LNCAP (cell line): ENCODE data around the gene DDI1.

Experiments used
- TF ChIP-seq, protein P1 (sequence below): fragments of 450-650 bp; IDR thresholded peaks from 2 replicates; pipeline ENCODE4 v1.5.1; 2017; ENCODE audit warnings: mild to moderate bottlenecking

DDI1 gene

DNA sequence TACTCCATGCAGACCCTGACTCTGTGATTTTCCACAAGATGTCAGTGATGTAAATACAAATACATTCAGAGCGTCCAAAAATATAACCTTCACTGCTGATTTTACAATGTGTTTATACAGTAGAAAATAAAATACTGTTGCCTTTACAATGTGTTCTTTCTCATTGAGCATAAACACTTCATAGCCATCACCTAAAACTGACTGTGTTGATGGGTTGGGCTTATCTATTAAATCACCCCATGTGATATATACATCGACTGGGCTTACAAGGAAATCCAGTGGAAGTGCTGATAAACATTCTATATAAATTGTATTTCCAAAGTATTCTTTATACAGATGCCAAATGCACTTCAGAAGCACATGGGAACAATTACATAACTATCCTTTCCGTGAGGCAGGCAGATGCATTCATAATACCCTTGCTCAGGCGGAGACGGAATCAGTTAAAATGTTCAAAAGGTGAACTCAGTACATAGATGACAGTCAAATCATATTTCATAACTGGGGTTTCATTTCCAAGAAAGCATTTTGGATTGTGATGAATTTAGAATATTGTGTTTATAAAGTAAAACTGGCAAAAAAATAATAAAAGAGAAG is 27.7 kb downstream of the DDI1 start:
- TF ChIP-seq, protein P1, sequence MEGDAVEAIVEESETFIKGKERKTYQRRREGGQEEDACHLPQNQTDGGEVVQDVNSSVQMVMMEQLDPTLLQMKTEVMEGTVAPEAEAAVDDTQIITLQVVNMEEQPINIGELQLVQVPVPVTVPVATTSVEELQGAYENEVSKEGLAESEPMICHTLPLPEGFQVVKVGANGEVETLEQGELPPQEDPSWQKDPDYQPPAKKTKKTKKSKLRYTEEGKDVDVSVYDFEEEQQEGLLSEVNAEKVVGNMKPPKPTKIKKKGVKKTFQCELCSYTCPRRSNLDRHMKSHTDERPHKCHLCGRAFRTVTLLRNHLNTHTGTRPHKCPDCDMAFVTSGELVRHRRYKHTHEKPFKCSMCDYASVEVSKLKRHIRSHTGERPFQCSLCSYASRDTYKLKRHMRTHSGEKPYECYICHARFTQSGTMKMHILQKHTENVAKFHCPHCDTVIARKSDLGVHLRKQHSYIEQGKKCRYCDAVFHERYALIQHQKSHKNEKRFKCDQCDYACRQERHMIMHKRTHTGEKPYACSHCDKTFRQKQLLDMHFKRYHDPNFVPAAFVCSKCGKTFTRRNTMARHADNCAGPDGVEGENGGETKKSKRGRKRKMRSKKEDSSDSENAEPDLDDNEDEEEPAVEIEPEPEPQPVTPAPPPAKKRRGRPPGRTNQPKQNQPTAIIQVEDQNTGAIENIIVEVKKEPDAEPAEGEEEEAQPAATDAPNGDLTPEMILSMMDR = no peak

DNA sequence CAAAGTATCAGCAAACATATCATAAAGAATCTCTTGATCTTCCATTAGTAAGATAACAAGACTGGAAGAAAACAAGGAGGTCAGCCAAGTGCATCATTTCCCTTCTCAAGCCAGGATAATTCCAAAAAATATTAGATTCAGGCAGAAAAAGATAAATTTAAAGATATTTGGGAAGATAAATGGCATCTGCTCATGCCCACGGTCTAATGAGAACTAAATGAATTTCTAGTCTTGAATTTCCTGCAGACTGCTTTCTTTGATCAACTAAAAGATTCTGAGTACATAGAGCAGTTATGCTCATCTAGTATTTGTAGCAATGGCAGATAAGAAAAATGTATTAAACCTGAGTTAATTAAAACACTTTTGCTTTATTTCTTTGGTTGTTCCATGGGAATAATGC is 31.1 kb downstream of the DDI1 start:
- TF ChIP-seq, protein P1 = no peak

DNA sequence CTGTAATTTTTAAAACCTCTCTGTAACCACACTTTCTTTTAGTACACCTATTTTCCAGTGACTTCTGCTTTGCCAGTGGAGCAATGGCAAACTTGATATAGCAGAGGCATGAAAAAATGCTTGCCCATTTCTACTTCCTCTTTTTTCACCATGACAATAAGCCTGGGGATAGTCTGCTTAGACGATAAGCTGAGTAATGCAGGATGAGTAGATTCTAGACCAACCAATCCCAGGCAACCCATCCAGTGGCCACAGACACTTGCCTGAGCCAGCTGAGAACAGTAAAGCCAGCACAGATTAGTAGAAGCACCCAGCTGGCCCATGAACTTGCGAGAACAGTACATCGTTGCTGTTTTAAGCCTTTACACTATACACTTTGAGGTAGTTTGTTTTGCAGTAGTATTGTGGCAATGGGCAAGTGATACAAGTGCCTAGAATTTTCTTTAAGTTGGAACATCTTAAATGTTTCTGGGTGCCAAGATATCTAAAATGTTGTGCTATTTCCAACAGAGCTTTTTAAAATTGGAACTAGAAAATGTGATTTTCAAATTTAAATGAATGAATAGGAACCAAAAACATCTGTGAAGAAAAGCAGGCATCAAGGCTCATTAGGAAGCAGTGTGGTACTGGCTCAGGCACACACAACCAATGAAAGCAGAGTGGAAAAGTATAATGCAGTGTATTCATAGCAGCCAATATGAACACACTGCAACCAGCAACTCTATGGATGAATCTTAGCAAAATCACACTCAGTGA is 37.7 kb downstream of the DDI1 start:
- TF ChIP-seq, protein P1 = no peak

DNA sequence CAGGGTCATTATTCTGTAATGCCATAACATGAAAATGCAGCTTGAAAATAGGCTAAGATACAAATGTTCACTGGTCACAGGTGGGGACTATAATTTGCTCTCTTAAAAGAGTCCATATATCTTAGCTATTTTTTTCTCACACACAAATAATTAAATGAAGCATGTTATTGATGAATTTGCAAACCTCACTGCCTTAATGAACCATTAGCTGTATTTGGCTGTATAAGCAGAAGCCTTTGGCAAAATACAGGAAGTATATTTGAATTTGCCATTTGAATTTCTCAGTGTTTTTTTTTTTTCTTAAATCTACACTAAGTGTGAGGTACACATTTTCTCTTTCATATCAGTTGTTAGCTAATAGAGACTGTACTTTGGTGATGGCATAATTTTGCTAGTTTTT is 38.7 kb downstream of the DDI1 start:
- TF ChIP-seq, protein P1 = no peak

DNA sequence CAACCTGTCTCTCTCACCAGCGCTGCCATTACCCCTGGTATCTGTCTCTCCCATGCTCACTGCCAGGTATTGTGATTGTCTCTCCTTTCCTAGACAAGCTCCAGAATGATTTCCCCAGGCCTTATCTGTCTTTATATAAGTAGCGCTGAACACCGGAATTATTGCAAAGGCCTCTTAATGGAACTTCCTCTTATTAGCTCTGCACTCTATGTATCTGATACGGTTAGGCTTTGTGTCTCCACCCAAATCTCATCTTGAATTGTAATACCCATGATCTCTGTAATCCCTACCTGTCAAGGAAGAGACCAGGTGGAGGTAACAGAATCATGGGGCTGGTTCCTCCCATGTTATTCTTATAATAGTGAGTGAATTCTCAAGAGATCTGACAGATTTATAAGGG is 39.3 kb downstream of the DDI1 start:
- TF ChIP-seq, protein P1 = no peak

DNA sequence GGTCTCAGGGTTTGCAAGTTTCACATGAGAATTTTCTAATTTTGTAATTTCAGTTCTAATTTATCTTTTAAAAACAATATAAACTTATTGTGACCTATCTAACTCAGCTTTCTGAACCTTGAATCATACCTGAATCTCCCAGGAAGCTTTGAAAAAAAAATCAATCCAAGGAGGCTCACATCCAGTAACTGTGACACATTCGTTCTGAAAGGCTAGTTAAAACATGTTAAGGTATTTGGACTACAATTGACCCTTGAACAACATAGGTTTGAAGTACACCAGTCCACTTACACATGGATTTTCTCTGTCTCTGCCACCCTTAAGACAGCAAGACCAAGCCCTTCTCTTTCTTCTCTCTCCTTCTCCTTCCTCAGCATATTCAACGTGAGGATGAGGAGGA is 40.0 kb downstream of the DDI1 start:
- TF ChIP-seq, protein P1 = no peak

DNA sequence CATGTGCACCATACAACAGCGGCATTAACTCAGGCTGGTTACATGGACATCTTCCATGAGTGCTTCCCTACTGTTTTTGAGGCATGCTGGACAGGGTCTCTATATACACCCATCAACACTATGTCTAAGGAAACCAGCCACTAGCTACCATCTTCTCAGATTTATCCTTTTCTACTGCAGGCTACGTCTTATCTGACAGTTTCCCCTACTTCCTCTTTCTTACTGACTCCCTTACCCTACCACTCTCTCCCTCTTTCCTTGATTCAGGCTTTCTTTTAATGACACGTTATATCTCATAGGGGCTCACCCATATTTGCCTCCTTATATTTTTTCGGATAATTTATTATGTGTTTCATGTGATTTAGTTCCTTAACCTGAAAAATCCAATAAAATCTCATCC is 41.8 kb downstream of the DDI1 start:
- TF ChIP-seq, protein P1 = no peak

DNA sequence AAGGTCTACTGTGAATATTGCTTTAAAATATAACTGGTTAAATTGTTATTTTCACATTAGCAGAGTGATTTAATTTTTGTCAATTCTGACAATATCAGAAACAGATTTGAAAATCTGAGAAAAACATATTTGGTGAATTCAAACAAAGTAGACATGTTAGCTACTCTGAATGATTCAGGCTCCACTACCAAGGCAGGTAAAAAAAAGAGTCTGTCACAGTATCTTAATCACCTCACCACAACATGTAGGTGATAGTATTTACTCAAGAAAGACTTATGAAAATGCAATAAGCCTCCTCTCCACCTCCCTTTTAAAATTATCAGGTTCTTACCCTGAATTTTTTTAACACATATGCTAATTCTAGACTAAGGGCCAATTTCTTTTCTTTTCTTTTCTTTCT is 42.6 kb downstream of the DDI1 start:
- TF ChIP-seq, protein P1 = no peak
